Fibroblast of the aortic adventitia (primary cell): ENCODE results near the gene EPHB1. TPM values are rescaled to one million over a fixed set of nuclear protein-coding genes. Genes with fewer than 3 reads are reported as not detected.

Experiments
- DNase-seq: peaks from one replicate; pipeline ENCODE4 v3.0.0-alpha.2; 2010; ENCODE audit warnings: low read depth
- H3K4me3 ChIP-seq: 2 replicates; pipeline ENCODE4 v1.5.1; 2011; ENCODE audit warnings: low read depth, mild to moderate bottlenecking, control low read depth, low read length, moderate library complexity
- CTCF ChIP-seq: IDR thresholded peaks from 2 replicates; pipeline ENCODE4 v1.5.1; 2011; ENCODE audit warnings: mild to moderate bottlenecking, low read length, control low read depth, inconsistent platforms; ENCODE audit not compliant: insufficient read depth
- total RNA-seq: library from RNA; depleted of rRNA; stranded (reverse); fragments of >200 nt; gene quantifications from 2 replicates; pipeline ENCODE4 v1.2.3, GENCODE V29; 2012; ENCODE audit warnings: low replicate concordance

EPHB1 gene
- total RNA-seq, 1 donor: 1.2 TPM

DNA sequence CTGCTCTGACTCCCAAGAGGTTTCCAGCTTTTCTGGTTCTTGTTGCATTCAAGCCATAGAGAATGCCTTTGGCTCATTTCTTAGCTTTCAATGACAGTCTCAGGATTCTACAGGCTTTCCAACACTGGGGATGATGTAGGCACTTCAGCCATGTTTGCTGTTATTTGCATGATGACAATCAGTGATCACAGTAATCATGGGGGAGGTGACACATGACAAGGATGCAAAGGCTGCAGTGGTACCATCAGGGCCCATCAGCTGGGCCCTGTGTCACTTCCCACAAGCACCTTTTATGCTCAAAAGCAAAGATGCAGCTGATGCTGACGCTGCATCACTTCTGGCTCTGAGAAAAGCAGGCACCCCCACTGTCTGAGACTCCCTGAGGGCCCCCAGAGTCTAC is 18.6 kb downstream of the EPHB1 start:
- no peak for DNase-seq
- no peak overlapping the region for H3K4me3 ChIP-seq
- TF ChIP-seq CTCF: no peak

DNA sequence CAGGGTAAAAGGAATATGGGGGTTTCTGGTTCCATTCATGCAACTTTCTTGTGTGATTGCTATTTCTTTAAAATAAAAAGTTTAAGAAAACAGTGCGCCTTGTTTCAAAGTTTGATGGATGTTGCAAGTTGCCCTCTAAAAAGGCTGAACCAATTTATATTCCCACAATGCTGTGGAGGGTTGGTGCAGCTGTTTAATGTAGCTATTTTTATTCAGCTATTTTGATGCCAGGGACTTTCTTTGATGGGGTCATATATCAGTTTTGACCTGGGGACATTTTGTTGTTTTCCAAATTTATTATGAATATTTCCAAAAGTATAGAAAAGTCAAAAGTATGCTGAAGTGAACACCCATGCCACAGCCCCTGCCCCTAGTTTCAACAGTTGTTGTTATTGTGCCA is 20.5 kb downstream of the EPHB1 start:
- no peak for TF ChIP-seq CTCF
- H3K4me3 ChIP-seq: no peak overlapping the region
- DNase-seq: no peak

DNA sequence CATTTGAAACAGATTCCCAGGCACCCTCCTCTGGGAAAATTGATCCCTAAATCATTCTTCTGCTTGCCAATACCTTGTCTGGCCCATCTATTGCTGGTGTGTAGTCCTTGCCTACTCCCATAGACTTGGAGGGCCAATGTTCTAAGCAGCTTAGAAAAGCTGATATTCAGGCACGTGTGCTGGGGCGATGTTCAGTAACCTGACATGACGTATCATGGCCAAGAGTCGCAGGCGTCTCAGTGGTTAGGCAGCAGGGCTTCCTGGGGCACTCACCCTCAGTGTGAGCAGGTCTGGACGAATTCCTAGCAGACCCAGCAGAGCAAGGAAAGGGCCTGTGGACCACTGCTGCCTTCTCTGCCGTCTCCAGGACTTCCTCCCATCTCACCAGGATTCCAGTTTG is 21.6 kb downstream of the EPHB1 start:
- no peak for TF ChIP-seq CTCF
- H3K4me3 ChIP-seq: no peak overlapping the region
- no peak for DNase-seq

DNA sequence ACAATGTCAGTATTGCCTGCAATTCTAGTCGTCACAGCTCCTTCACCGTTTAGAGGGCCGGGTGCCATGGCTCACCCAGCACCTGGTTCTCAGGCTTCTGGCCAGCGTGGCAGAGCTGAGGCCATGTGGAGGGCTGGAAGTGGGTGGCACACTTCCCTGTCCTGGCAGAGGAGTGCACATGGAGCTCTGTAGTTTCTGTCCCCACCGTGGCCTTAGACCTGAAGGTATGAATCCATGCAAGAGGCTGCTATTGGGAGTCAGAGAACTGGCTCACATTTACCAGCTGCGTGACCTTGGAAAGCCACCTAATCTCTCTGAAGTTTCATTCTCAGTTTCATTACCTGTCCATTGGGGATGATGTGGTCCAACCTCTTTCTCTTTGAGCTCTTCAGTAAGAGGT is 22.2 kb downstream of the EPHB1 start:
- H3K4me3 ChIP-seq: no peak overlapping the region
- DNase-seq: no peak
- no peak for TF ChIP-seq CTCF

- no peak for TF ChIP-seq CTCF
- H3K4me3 ChIP-seq: no peak overlapping the region
- DNase-seq: no peak
These were observed 25.9 kb downstream of the EPHB1 start for GRCh38 chr3:134820994-134821393.

DNA sequence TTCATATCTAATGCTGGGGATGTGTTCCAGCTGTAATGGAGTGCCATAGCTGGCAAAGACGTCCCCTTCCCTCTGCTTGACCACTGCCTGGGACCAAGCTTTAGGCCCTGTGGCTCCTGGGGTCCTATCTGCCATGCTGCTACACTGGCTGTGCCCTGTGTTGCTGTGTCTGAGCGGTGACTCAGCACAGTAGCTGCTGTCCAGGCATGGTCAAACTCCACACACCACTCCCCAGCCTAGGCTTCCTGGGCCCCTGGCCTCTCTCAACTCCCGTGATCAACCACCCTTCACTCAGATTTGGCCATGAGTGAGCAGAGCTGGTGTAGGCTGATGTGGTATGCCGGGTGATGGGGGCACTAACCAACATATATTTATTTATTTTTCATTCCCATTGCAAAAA is 27.0 kb downstream of the EPHB1 start:
- H3K4me3 ChIP-seq: no peak overlapping the region
- TF ChIP-seq CTCF: no peak
- DNase-seq: no peak

DNA sequence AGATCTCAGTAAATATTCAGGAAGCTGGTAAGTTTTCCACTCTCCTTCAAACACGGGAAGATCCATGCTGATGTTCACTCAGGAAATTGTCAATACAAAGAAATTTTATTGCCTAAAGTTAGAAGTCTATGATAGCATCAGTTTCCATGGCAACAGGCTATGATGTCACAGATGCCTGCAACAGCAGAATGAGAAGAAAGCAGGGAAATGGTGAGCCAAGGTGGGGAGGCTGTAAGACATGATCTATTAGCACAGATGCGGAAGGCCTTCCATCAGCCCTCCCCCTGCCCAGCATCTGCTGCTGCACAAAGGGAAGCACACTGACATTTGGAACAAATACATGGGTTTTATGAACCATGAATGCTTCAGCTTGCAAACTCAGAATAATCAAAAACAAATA is 28.6 kb downstream of the EPHB1 start:
- H3K4me3 ChIP-seq: no peak overlapping the region
- DNase-seq: no peak
- no peak for TF ChIP-seq CTCF
